SU-DHL-6 (cell line): Measurements from ENCODE around the gene UVSSA.

Experiments
- H2AFZ ChIP-seq: fragments of 200-600 bp; sonication (generic); 2 replicates; pipeline ENCODE4 v1.6.1; 2014; ENCODE audit warnings: low read depth, mild to moderate bottlenecking, moderate library complexity, mixed read lengths, antibody characterized with exemption, low read length; ENCODE audit not compliant: severe bottlenecking
- H3F3A ChIP-seq: fragments of 200-600 bp; shearing (Covaris generic); 2 replicates; pipeline ENCODE4 v1.6.0; 2016; ENCODE audit warnings: antibody characterized with exemption, mild to moderate bottlenecking; ENCODE audit not compliant: insufficient read depth
- H3K27ac ChIP-seq: fragments of 200-600 bp; sonication (generic); 2 replicates; pipeline ENCODE4 v1.5.1; 2016; ENCODE audit warnings: low read depth, mild to moderate bottlenecking, low read length, moderate library complexity, mixed read lengths
- H3K27me3 ChIP-seq: fragments of 200-600 bp; sonication (generic), shearing (Covaris generic); 2 replicates; pipeline ENCODE4 v1.6.0; 2014; ENCODE audit warnings: mild to moderate bottlenecking, low read length
- H3K36me3 ChIP-seq: fragments of 200-600 bp; sonication (generic); 2 replicates; pipeline ENCODE4 v1.6.1; 2014; ENCODE audit warnings: mild to moderate bottlenecking, low read length, mixed read lengths
- H3K4me2 ChIP-seq: fragments of 300-600, 200-600 bp; shearing (Covaris generic), sonication (generic); 2 replicates; pipeline ENCODE4 v1.6.0; 2014; ENCODE audit warnings: low read length, low read depth, mild to moderate bottlenecking; ENCODE audit not compliant: poor library complexity, severe bottlenecking
- H3K4me3 ChIP-seq: fragments of 200-600 bp; sonication (generic); 2 replicates; pipeline ENCODE4 v1.5.1; 2014; ENCODE audit warnings: antibody characterized with exemption, low read length, mild to moderate bottlenecking, mixed read lengths; ENCODE audit not compliant: insufficient read depth, poor library complexity, severe bottlenecking
- H3K79me2 ChIP-seq: fragments of 200-600 bp; sonication (generic); 2 replicates; pipeline ENCODE4 v1.6.1; 2014; ENCODE audit warnings: mild to moderate bottlenecking, low read length, moderate library complexity; ENCODE audit not compliant: insufficient read depth
- H3K9ac ChIP-seq: fragments of 200-600 bp; sonication (generic); 2 replicates; pipeline ENCODE4 v1.7.0; 2014; ENCODE audit warnings: mild to moderate bottlenecking, low read length
- H3K9me2 ChIP-seq: fragments of 200-600 bp; sonication (generic); replicated peaks from 2 replicates; pipeline ENCODE4 v1.6.1; 2014; ENCODE audit warnings: low read length; ENCODE audit not compliant: insufficient read depth
- H3K9me3 ChIP-seq: fragments of 200-600 bp; sonication (generic); 2 replicates; pipeline ENCODE4 v1.6.1; 2014; ENCODE audit warnings: low read length, mixed read lengths; ENCODE audit not compliant: insufficient read depth
- H4K20me1 ChIP-seq: fragments of 200-600 bp; sonication (generic); 2 replicates; pipeline ENCODE4 v1.6.1; 2014; ENCODE audit warnings: low read depth, mild to moderate bottlenecking, antibody characterized with exemption, low read length, moderate library complexity, mixed read lengths
- CTCF ChIP-seq: fragments of 200-600 bp; sonication (generic); IDR thresholded peaks from one replicate; pipeline ENCODE4 v1.5.1; 2017; ENCODE audit warnings: antibody characterized with exemption, mild to moderate bottlenecking, low read length, moderate library complexity; ENCODE audit not compliant: insufficient read depth, poor library complexity, severe bottlenecking
- EZH2phosphoT487 ChIP-seq: fragments of 200-600 bp; sonication (generic), shearing (Covaris generic); conservative IDR thresholded peaks from 2 replicates; pipeline ENCODE4 v1.6.1; 2018; ENCODE audit warnings: mild to moderate bottlenecking, antibody characterized with exemption, low read length, moderate library complexity, mixed read lengths

UVSSA gene

GRCh38 chr4:1316537-1317168 is 30.4 kb upstream of the UVSSA start:
- Histone ChIP-seq H2AFZ (no peak overlapping the region), H3K9ac (no peak overlapping the region), H3K9me3 (no peaks in the 10 kb centered on the region), H4K20me1 (no peaks in the 10 kb centered on the region), H3F3A (no peaks in the 10 kb centered on the region), H3K4me3 (no peak overlapping the region), H3K36me3 (peaks cover 4% of the 10 kb centered on the region; the same call in 1 of the 2 replicates), H3K4me2 (no peak overlapping the region), H3K9me2 (no peaks in the 10 kb centered on the region), H3K79me2 (no peaks in the 10 kb centered on the region), H3K27me3 (no peaks in the 10 kb centered on the region), H3K27ac (no peak overlapping the region)
- TF ChIP-seq EZH2phosphoT487 = no peak
- no peak for TF ChIP-seq CTCF

DNA sequence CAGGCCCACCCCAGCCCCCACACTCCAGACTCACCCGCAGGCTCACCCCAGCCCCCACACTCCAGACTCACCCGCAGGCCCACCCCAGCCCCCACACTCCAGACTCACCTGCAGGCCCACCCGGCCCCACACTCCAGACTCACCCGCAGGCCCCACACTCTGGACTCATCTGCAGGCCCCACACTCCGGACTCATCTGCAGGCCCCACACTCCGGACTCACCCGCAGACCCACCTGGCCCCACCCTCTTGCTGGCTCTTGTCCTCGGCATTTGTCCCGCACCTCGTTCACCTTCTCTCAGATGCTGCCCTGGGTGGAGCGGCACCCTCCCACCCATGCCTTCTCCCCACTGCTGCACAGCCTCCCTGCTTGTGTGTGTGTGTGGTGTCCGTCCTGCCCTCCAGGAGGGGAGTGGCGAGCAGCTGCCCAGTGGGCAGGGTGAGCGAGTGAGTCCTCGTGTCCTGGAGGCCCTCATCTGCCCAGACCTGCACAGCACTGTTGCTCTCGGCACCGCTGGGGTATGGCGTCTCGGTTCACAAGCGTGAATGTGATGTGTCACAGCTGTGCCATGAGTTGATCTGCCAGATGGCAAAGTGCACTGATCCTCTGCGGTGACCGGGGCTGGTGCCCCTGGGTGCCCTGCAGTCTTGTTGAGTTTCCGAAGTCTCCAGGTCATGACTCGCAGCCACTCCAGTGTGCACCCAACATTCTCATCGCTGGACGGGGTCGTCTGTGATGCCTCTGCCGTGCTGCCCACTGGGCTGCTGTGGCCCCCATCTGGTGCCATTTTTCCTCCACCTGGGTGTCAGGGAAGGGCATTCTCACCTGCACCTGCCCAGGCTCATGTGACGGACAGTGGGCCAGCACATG is 29.6 kb upstream of the UVSSA start:
- Histone ChIP-seq H3K4me2 (no peak overlapping the region), H2AFZ (no peak overlapping the region), H3K9me2 (no peaks in the 10 kb centered on the region), H3K27ac (no peak overlapping the region), H3F3A (no peaks in the 10 kb centered on the region), H3K9ac (no peak overlapping the region), H4K20me1 (no peaks in the 10 kb centered on the region), H3K4me3 (no peak overlapping the region), H3K9me3 (no peaks in the 10 kb centered on the region), H3K79me2 (no peaks in the 10 kb centered on the region), H3K36me3 (peaks cover 4% of the 10 kb centered on the region; the same call in 1 of the 2 replicates), H3K27me3 (no peaks in the 10 kb centered on the region)
- TF ChIP-seq EZH2phosphoT487 (no peak), CTCF (no peak)

GRCh38 chr4:1318046-1318375 is 29.0 kb upstream of the UVSSA start:
- Histone ChIP-seq H3K27me3 (no peaks in the 10 kb centered on the region), H3K9me2 (no peaks in the 10 kb centered on the region), H3K79me2 (no peaks in the 10 kb centered on the region), H3K9ac (no peak overlapping the region), H4K20me1 (no peaks in the 10 kb centered on the region), H3K27ac (no peak overlapping the region), H3K4me2 (no peak overlapping the region), H3F3A (no peaks in the 10 kb centered on the region), H3K9me3 (no peaks in the 10 kb centered on the region), H2AFZ (no peak overlapping the region), H3K36me3 (peaks cover 4% of the 10 kb centered on the region; the same call in 1 of the 2 replicates), H3K4me3 (no peak overlapping the region)
- no peak for TF ChIP-seq CTCF
